ENCODE measurements around the gene SLC44A5.

- no peak for TF ChIP-seq CTCF (IDR thresholded peaks at IDR 0.05)
- no peak for TF ChIP-seq POLR2A (IDR thresholded peaks at IDR 0.05)
Measured at GRCh38 chr1:75630004-75630594, 19.2 kb upstream of the SLC44A5 start.
